GF-D8 (cell line): Measurements from ENCODE around the gene RTN3.
"Not testable (repeated sequence)": the region's sequence is repeated elsewhere in the genome, so short reads cannot be mapped to it uniquely, and the experiment has no call there.

Experiments used
- DNase-seq: peaks from one replicate; lab custom pipeline; 2025; lab: John Stamatoyannopoulos, UW

RTN3 gene

GRCh38 chr11:63769042-63769713 is 87.9 kb downstream of the RTN3 start:
- no peak for DNase-seq

GRCh38 chr11:63769714-63770455 is 88.6 kb downstream of the RTN3 start:
- no peak for DNase-seq

GRCh38 chr11:63770763-63771162 is 89.5 kb downstream of the RTN3 start:
- DNase-seq: no peak

GRCh38 chr11:63771741-63772318 is 90.5 kb downstream of the RTN3 start:
- not testable (repeated sequence) for DNase-seq

- no peak for DNase-seq
Observed at GRCh38 chr11:63775191-63775590, 93.9 kb downstream of the RTN3 start.

- no peak for DNase-seq
Observed at GRCh38 chr11:63779039-63779438, 97.7 kb downstream of the RTN3 start.

GRCh38 chr11:63782749-63783148 is 101.4 kb downstream of the RTN3 start:
- DNase-seq: no peak

- no peak for DNase-seq
Observed at GRCh38 chr11:63783925-63784592, 102.8 kb downstream of the RTN3 start.

GRCh38 chr11:63785823-63786222 is 104.5 kb downstream of the RTN3 start:
- no peak for DNase-seq

- DNase-seq: no peak
Observed at GRCh38 chr11:63791495-63792167, 110.3 kb downstream of the RTN3 start.

- DNase-seq: no peak
Observed at GRCh38 chr11:63793161-63793560, 111.9 kb downstream of the RTN3 start.

- DNase-seq: no peak
Observed at GRCh38 chr11:63795066-63795465, 113.8 kb downstream of the RTN3 start.

- DNase-seq: no peak
Observed at GRCh38 chr11:63800921-63801320, 119.6 kb downstream of the RTN3 start.

- DNase-seq: no peak
Observed at GRCh38 chr11:63802637-63803414, 121.5 kb downstream of the RTN3 start.

GRCh38 chr11:63804259-63804658 is 123.0 kb downstream of the RTN3 start:
- DNase-seq: no peak

- DNase-seq: no peak
Observed at GRCh38 chr11:63805844-63806415, 124.6 kb downstream of the RTN3 start.
